ENCODE results near the gene KIF21B.

The KIF21B gene

GRCh38 chr1:200989337-200989736 is 34.2 kb downstream of the KIF21B start:
- DNase-seq, result no peak

- DNase-seq, result no peak
Observed at GRCh38 chr1:200988693-200989092, 34.8 kb downstream of the KIF21B start.

- DNase-seq, result no peak
Observed at GRCh38 chr1:200985481-200985880, 38.0 kb downstream of the KIF21B start.

DNA sequence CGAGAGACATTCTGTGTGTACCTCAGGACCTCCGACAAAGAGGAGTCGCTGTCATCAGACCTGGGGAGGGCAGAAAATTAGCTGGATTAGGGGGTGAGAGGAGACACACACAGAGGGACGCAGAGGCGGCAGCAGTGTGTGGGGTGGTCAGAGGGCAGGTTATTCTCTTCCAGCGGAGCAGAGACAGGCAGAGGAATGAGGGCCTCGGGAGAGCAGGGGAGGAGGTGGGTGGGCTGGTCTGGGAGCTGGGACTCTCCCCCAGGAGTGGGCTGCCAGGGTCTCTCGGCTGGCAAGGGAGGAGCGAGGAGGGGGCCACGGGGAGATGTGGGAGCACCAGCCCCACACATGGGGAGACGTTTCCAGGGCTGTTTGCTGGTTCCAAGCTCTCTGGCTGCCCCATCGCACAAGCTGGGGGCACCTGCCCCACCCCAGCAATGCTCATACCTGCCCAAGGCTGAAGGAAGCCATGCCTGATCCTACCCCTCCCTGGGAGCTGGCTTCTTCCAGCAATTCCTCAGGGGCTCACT is 40.4 kb downstream of the KIF21B start:
- no peak for DNase-seq

- DNase-seq, result no peak
Observed at GRCh38 chr1:200982071-200982945, 41.2 kb downstream of the KIF21B start.

- no peak for DNase-seq
Observed at GRCh38 chr1:200981278-200981677, 42.2 kb downstream of the KIF21B start.

- no peak for DNase-seq
Observed at GRCh38 chr1:200980873-200981272, 42.6 kb downstream of the KIF21B start.

GRCh38 chr1:200980452-200980772 is 43.1 kb downstream of the KIF21B start:
- DNase-seq, result no peak

- peak; percentile 77 for DNase-seq
Observed at GRCh38 chr1:200979574-200980451, 43.7 kb downstream of the KIF21B start.

- no peak for DNase-seq
Observed at GRCh38 chr1:200977071-200977754, 46.3 kb downstream of the KIF21B start.

GRCh38 chr1:200976634-200977033 is 46.9 kb downstream of the KIF21B start:
- no peak for DNase-seq

DNA sequence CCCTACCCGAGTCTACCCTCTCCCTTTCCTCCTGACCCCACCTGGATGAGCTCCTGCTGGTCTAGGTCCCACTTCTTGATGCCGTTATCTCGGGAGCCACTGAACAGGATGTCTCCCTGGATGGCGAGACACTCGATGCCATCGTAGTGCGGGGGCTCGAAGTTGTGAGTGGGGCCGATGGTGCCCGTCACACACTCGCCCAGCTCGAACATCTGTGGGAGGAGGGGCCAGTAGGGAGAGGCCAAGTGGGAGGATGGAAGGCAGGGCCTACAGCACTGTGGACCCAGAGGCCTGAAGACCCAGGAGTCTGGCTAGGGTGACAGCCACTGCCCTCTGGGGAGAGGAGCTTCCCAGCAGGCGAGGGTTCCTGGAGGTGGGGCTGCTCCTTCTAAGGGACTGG is 48.1 kb downstream of the KIF21B start:
- DNase-seq, result peak; percentile 43

DNA sequence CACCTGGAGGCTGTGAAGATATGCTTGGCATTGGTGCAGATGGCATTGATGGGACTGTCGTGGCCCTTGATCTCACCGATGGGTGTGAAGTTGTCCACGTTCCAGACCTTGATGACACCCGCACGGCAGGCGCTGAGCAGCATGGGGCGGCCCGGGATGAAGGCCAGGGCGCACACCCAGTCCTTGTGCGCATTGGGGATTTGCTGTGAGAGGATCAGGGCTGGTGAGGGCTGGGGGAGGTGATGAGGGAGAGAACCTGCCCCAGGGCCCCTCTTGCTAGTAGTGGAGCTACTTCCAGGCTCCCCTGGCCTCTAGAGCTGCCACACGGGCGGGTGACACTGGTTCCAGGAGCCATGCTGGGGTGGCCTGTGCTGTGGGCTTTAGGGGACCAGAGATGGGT is 48.8 kb downstream of the KIF21B start:
- no peak for DNase-seq

GRCh38 chr1:200973937-200974657 is 49.4 kb downstream of the KIF21B start:
- DNase-seq, result no peak

GRCh38 chr1:200972985-200973742 is 50.4 kb downstream of the KIF21B start:
- DNase-seq, result no peak

DNA sequence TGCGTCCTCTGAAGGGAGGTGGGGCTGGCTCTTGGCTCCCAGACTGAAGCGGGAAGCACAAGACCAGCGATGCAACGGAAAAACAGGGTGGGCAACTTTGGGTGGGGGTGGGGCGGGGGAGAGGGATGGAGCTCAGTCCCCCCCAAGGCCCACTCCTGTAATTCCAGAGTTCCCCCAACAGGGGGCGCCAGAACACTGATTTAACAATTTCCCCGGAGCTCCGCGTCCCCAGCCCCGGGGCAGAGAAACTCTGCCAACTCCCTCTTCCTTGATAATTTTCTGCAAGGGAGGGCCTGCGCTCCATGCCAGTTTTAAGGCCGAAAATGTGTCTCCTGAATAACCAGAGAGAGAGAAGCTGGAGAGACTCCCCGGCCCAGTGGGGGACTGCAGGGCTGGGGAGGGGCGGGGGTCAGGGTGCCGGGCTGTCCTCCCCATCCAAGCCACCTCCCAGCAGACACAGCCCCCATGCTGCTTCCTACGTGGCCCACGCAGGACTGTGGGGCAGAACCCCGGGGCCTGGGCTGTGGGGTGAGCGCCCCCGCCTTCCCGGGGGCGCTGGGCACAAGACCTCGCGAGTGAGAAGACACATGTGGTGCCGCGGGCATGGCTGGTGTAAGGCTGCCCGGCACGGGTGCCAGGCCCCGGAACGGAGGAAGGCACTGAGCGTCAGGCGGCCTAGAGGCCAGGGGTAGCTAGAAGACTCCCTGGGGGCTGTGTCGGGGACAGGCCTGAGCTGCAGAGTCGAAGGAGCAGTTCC is 51.4 kb downstream of the KIF21B start:
- peak; percentile 74 for DNase-seq

DNA sequence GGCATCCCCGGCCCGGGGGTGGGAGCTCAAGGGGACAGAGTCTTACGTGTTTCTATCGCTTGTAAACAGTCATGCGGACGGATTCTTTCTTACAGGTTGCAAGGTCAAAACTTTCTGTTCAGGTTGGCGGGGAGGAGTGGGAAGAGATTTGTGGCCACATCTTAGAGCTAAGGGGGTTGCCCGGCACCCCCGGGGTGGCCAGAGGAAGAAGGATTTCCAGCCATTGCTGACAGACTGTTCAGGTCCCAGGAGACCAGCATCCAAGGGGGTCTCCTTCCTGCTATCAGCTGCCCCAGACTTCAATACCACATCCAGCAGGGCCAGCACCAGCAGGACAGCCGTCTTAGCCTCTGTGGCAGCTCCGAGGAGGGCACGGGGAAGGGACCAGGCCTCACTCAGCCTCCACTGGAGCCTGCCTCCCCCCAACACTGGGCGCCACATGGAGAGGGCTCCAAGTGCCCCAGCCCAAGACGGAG is 52.0 kb downstream of the KIF21B start:
- no peak for DNase-seq

DNA sequence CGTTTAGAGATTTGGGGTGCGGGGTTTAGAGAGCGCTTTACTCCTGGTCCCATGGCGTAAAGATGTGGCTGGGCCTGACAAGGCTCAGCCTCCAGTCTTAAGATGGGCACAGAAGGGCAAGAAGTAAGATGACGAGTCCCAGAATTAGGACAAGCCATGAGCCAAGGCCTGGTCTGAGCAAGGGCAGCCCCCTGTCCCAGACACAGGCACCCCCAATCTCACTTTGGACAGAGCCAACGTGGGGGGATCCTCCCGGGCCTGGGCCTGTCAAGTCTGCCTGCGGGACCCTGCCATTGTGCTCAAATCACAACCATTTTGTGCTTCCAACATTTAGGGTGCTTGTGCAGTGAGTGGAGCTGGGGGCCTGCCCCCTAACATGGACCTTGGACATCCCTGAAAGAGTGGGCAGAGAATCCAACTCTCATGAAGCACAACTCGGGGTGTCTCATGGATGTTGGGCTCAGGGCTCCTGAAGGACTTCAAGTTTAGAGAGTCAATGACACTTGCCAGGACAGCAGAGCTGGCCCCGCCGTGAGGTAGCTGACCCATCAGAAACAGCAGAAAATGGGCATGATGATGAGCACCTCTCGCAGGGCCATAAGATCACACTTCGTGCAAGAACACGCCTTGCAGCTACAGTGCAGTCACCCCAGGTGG is 52.6 kb downstream of the KIF21B start:
- no peak for DNase-seq

GRCh38 chr1:200969726-200970561 is 53.6 kb downstream of the KIF21B start:
- no peak for DNase-seq
